Left ventricle myocardium inferior (tissue), 1 donor: Measurements from ENCODE around the gene IKBKE. TPM values are rescaled to one million over a fixed set of nuclear protein-coding genes. Genes with fewer than 3 reads are reported as not detected.
A peak's percentile ranks its signal among the peaks of the same experiment; 100 is the strongest.

ENCODE experiments used
- DNase-seq: peaks from one replicate; pipeline ENCODE4 v3.0.0-alpha.2; 2020
- H3K27ac ChIP-seq: fragments of 200-600 bp; replicated peaks from 2 replicates; pipeline ENCODE4 v1.8.0; 2021
- H3K27me3 ChIP-seq: fragments of 200-600 bp; 2 replicates; pipeline ENCODE4 v1.8.0; 2021; ENCODE audit warnings: low read depth
- H3K36me3 ChIP-seq: fragments of 200-600 bp; 2 replicates; pipeline ENCODE4 v1.8.0; 2021
- H3K4me1 ChIP-seq: fragments of 200-600 bp; 2 replicates; pipeline ENCODE4 v1.8.0; 2021
- H3K4me3 ChIP-seq: fragments of 200-600 bp; 2 replicates; pipeline ENCODE4 v1.8.0; 2021; ENCODE audit warnings: mild to moderate bottlenecking, moderate library complexity
- H3K9me3 ChIP-seq: fragments of 200-600 bp; replicated peaks from 2 replicates; pipeline ENCODE4 v1.8.0; 2021
- CTCF ChIP-seq: fragments of 200-600 bp; IDR thresholded peaks from 2 replicates; pipeline ENCODE4 v1.8.0; 2021; ENCODE audit warnings: antibody characterized with exemption, mild to moderate bottlenecking, borderline replicate concordance
- intact Hi-C: fragments of 100-400 bp; cut with micrococcal nuclease; formaldehyde crosslinking; loops from one replicate; pipeline ENCODE4 v1.11.0; 2022
- total RNA-seq: library from RNA; stranded (reverse); fragmentation: NEBNext Ultra II Directional; extraction: Animal tissue kit (Norgen Biotek cat#: 25700); gene quantifications from one replicate; pipeline ENCODE4 v1.2.1, GENCODE V29; 2021
- donor health status: DM: no; HTN: yes; CAD: no; lungs with severe emphysema.

Gene IKBKE
- total RNA-seq, 1 donor from 2014 or later: 0.80 TPM

GRCh38 chr1:206512058-206512850 lies 42.0 kb downstream of the IKBKE start:
- peaks cover 26% of the 10 kb centered on the region for H3K27me3 ChIP-seq
- H3K27ac ChIP-seq: no peak overlapping the region
- peaks cover 35% of the 10 kb centered on the region for H3K4me1 ChIP-seq
- H3K9me3 ChIP-seq: no peaks in the 10 kb centered on the region
- intact Hi-C loops: no loop called here
- no peak for TF ChIP-seq CTCF
- H3K4me3 ChIP-seq: no peak overlapping the region
- no peak for DNase-seq
- no peaks in the 10 kb centered on the region for H3K36me3 ChIP-seq

- H3K4me3 ChIP-seq: no peak overlapping the region
- no peaks in the 10 kb centered on the region for H3K36me3 ChIP-seq
- DNase-seq: no peak
- H3K9me3 ChIP-seq: no peaks in the 10 kb centered on the region
- peaks cover 22% of the 10 kb centered on the region for H3K27me3 ChIP-seq
- no peak for TF ChIP-seq CTCF
- intact Hi-C loops: no loop called here
- H3K27ac ChIP-seq: no peak overlapping the region
- H3K4me1 ChIP-seq: peaks cover 29% of the 10 kb centered on the region
These were observed 42.5 kb downstream of the IKBKE start for GRCh38 chr1:206512851-206513180.

- intact Hi-C loops: no loop called here
- no peak overlapping the region for H3K27ac ChIP-seq
- peak; percentile 70 for DNase-seq
- peaks cover 15% of the 10 kb centered on the region for H3K27me3 ChIP-seq
- TF ChIP-seq CTCF: no peak
- H3K9me3 ChIP-seq: no peaks in the 10 kb centered on the region
- peaks cover 22% of the 10 kb centered on the region for H3K4me1 ChIP-seq
- no peak overlapping the region for H3K4me3 ChIP-seq
- no peaks in the 10 kb centered on the region for H3K36me3 ChIP-seq
These were observed 43.2 kb downstream of the IKBKE start for GRCh38 chr1:206513312-206514111.

- Histone ChIP-seq H3K27me3 (peaks cover 4% of the 10 kb centered on the region), H3K9me3 (no peaks in the 10 kb centered on the region), H3K36me3 (no peaks in the 10 kb centered on the region), H3K4me1 (peaks cover 19% of the 10 kb centered on the region), H3K27ac (no peak overlapping the region), H3K4me3 (no peak overlapping the region)
- DNase-seq: no peak
- TF ChIP-seq CTCF: no peak
- intact Hi-C loops: no loop called here
These were observed 44.6 kb downstream of the IKBKE start for GRCh38 chr1:206514813-206515387.

- intact Hi-C loops: no loop called here
- Histone ChIP-seq H3K27me3 (no peaks in the 10 kb centered on the region), H3K9me3 (no peaks in the 10 kb centered on the region), H3K4me1 (peaks cover 26% of the 10 kb centered on the region), H3K36me3 (no peaks in the 10 kb centered on the region), H3K27ac (no peak overlapping the region), H3K4me3 (no peak overlapping the region)
- DNase-seq: no peak
- TF ChIP-seq CTCF: no peak
These were observed 46.4 kb downstream of the IKBKE start for GRCh38 chr1:206516728-206516990.
